Left ventricle myocardium superior (tissue), 1 donor: Measurements from ENCODE around the gene PTPN2. TPM values are rescaled to one million over a fixed set of nuclear protein-coding genes. Genes with fewer than 3 reads are reported as not detected.

Source experiments
- ATAC-seq: fragments of 200-7000 bp; cut with Tn5 transposase; one replicate; pipeline ENCODE4 v1.9.1; 2020; ENCODE audit warnings: mild to moderate bottlenecking, moderate library complexity
- DNase-seq: peaks from one replicate; pipeline ENCODE4 v3.0.0-alpha.2; 2020
- intact Hi-C: fragments of 100-400 bp; cut with micrococcal nuclease; formaldehyde crosslinking; loops from one replicate; pipeline ENCODE4 v1.11.0; 2022
- total RNA-seq: library from RNA; stranded (reverse); fragmentation: NEBNext Ultra II Directional; extraction: Animal tissue kit (Norgen Biotek cat#: 25700); gene quantifications from one replicate; pipeline ENCODE4 v1.2.1, GENCODE V29; 2021
- donor health status: DM: no; HTN: yes; CAD: no; lungs with severe emphysema.

The PTPN2 gene
- total RNA-seq, 1 donor from 2014 or later, result 11.7 TPM

GRCh38 chr18:12839526-12840196 is 44.4 kb downstream of the PTPN2 start:
- intact Hi-C loops, result no loop called here
- peak; percentile 70 for ATAC-seq
- DNase-seq, result no peak

DNA sequence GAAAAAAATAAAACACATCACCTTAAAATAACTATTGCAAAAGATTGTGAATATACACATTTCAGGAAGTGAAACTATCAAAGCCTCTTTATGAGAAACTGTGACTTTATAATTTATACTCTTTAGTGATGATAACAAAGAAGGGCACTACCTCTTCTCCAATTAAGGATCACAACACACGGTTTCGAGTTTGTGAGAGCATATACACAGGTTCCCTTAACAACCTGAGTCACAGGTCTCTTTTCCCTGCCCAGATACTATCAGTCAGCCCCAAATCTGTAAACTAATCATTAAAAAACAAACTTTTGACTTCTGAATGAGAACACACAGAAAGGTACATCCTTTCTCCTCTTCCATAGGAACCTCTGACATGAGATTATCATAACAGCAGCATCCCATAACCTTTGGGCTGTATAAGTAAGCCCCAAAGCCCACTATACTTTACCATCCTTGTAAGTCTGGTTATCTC is 44.9 kb downstream of the PTPN2 start:
- ATAC-seq (peak; percentile 39), DNase-seq (no peak)
- intact Hi-C loops, result no loop called here

DNA sequence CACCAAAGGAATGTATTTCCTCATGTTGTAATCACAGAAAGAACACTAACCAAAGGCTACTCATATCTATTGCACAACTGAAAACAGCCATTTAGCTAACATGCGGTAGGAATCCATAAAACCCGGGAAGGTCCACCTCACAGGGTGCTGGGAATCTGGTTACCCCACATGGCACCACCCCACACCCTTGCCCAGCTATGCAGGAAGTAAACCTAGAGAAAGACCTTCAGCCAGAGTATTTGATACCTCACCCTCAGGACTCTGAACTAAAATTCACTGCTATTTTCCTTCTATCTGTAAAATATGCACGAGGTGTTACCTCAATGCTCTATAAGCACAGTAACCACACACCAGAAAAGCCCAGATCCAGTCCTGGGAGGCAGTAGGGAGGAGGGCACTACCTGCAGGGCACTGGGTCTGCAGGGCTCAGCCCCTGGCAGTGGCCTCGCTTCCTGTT is 45.8 kb downstream of the PTPN2 start:
- ATAC-seq (peak; percentile 67), DNase-seq (no peak)
- intact Hi-C loops, result no loop called here

GRCh38 chr18:12837747-12838146 is 46.3 kb downstream of the PTPN2 start:
- intact Hi-C loops, result no loop called here
- ATAC-seq, result no peak
- no peak for DNase-seq

- intact Hi-C loops, result no loop called here
- ATAC-seq, result no peak
- no peak for DNase-seq
These were observed 47.5 kb downstream of the PTPN2 start for GRCh38 chr18:12836551-12836950.

DNA sequence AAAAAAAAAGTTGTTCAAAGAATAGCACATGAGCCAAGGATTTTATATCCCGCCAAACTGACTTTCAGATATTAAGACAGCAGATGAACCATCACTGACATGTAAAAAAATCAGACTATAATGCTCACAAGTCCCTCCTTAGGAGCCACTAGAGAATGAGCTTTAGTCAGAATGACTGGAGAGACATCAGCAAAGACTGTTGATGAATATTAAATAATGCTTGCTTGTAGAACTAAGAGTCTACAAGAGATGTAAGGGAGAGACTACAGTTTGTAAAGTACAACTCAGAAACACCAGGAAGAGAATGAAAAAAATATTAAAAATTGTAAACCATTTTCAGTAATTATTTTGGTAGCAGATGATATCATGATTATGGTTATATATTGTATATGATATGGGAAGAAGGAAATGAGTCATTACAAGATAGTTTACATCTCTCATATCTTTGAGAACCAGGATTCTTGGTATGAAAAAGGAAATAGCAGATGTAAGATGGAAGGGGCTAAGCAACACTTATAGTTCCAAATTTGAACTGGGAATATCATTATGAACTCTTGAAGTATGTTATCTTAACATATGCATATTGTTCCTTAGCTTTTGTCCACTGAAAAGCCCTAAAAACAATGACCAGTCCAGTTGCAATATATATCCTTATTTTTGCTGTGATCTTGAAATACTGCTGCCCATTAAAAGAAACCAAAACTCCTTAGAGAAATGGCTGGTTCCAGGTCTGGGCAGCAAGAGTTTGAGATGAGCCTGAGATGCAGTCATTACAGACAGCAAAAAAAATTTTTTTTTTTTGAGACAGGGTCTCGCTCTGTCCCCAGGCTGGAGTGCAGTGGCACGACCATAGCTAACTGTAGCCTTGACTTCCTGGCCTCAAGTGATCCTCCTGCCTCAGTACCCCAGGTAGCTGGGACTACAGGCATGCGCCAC is 55.7 kb downstream of the PTPN2 start:
- ATAC-seq (no peak), DNase-seq (no peak)
- intact Hi-C loops, result no loop called here

DNA sequence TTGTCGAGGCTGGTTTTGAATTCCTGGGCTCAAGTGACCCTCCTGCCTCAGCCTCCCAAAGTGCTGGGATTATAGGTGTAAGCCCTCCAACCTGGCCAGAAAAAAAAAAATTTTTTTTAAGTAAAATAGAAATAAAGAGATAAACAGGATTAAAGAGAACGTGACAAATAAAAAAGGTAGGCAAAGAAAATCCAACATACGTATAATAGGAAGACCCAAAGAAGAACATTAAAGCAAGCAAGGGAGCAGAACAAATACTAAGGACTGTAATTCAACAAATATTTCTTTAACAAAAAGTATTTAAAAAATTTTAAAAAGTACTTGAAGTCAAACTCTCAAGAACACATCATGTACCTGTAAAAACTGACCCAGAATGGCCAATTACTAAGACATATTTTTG is 56.4 kb downstream of the PTPN2 start:
- ATAC-seq (no peak), DNase-seq (no peak)
- intact Hi-C loops, result no loop called here

DNA sequence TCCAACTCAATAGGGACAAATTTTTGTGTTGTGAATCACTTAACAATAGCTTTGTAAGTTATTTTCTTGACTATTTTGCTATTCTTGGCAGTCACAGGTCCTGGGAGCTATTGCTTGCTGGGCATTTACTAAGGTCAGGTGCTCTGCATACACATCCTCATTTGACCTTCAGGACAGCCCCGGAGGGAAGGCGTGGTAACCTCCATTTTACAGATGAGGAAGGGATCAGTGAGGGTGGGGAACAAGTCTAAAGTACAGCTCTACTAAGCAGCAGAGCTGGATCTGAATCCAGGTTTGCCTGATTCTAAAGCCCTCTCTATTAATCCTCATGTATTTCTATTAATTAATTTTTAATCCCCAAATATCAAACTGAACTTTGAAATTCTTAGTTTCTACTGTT is 58.8 kb downstream of the PTPN2 start:
- DNase-seq, result no peak
- intact Hi-C loops, result no loop called here
- no peak for ATAC-seq

DNA sequence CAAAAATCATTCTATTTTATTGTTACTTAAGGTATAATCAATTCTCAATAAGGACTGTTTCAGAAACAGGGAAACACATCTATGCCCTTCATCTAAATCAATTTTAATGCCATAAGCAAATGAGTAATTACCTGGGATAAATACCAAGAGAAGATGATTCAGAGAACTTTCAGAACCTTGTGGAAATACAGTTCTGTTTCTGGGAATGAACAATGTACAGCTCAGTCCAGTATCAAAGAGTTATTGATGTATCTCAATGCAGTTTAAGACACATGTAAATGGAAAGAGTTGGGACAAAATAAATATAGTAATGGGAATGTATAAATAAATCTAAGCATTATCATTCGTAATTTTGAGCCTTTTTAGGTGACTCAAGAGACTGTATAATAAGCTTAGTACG is 60.1 kb downstream of the PTPN2 start:
- ATAC-seq (no peak), DNase-seq (no peak)
- intact Hi-C loops, result no loop called here

- DNase-seq, result no peak
- no peak for ATAC-seq
- intact Hi-C loops, result no loop called here
These were observed 62.6 kb downstream of the PTPN2 start for GRCh38 chr18:12821408-12821807.

DNA sequence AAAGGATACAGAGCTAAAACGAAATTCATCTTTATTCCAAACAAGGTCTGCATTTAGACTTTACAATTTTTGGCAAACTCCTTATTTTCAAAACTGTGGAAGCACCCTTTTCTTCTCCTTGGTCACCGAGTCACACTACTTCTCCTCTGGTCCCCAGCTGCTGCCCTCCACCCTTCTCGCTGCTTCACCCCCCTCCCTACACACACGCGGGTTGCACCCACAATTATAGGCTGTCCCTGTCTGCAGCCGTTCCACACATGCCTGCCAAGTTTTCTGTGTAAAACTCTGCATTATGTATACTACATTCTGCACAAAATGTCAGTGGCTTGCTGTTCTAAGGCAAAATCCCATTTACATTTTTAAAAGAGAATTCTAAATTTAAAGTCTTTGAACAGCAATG is 63.5 kb downstream of the PTPN2 start:
- no peak for ATAC-seq
- intact Hi-C loops, result no loop called here
- no peak for DNase-seq

DNA sequence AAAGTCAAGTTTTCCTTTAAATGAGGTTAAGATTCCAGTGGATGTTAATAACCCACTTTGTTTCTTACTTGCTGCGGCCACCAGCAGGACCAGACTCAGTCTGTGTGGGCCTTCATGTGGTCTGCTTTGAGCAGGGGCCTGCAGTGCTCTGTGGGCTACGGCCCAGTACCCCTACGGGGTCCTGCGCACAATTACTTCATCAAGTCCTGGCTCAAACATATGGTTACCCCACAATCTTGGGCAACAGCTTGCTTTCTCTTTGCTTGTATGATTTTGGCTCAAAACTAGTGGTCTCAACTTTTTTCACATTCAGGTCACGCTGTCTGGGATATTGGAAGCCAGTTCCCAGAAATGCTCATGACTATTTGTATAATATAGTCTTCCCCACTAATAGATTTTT is 64.2 kb downstream of the PTPN2 start:
- intact Hi-C loops, result no loop called here
- no peak for ATAC-seq
- DNase-seq, result no peak

GRCh38 chr18:12819322-12819721 is 64.7 kb downstream of the PTPN2 start:
- no peak for ATAC-seq
- intact Hi-C loops, result no loop called here
- no peak for DNase-seq

GRCh38 chr18:12818243-12818642 is 65.8 kb downstream of the PTPN2 start:
- intact Hi-C loops, result no loop called here
- ATAC-seq (no peak), DNase-seq (no peak)

GRCh38 chr18:12816451-12816850 is 67.6 kb downstream of the PTPN2 start:
- ATAC-seq, result no peak
- no peak for DNase-seq
- intact Hi-C loops, result no loop called here

DNA sequence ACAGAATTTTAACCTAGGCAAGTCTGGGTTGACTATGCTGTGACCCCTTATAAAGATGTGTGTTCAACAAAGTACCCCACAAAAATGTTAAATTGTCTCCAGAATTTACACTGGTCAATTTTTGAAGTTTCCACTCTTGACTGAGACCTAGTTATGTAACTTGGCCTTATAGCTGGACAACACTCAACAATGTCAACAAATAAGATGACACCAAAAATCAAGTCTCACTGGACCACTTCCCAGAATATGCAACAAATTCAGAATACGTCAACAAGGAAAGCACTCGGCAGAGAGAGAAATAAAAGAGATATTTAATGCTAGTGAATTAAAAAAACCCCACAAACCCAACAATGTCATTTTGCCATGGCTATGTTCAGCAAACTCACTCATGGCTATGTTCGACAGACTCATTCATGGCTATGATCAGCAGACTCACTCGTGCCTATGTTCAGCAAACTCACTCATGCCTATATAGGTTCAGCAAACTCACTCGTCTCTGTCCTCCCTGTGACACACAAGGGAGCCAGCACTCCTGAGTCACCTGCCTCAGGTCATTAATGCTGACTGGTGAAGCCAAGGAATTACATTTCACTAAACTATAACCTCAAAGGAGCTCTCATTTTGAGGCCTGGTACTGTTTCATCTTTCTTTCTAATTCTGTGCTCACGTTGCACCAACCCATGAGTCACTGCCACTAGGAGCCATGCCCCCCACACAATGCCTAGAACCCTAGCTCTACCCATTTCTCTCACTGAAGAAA is 72.7 kb downstream of the PTPN2 start:
- intact Hi-C loops, result no loop called here
- ATAC-seq, result no peak
- no peak for DNase-seq

- ATAC-seq, result no peak
- DNase-seq, result no peak
- intact Hi-C loops, result no loop called here
These were observed 80.7 kb downstream of the PTPN2 start for GRCh38 chr18:12803069-12803936.

GRCh38 chr18:12802538-12802937 is 81.5 kb downstream of the PTPN2 start:
- intact Hi-C loops, result no loop called here
- ATAC-seq, result no peak
- no peak for DNase-seq

DNA sequence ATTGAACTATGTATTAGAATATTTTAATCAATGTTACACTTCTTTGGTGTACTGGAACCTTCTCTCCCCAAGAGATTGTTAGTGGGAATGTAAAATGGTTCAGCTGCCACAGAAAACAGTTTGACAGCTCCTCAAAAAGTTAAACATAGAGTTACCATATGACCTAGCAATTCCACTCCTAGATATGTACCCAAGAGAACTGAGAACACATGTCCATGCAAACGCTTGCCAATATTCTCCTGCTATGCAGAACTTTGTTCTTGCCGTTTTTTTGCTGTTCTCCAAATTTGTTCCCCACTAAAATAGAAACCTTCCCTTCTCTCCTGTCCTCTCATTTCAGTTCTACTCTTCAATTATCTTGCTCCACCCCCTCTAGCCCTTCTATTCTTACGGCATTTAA is 87.6 kb downstream of the PTPN2 start:
- no peak for ATAC-seq
- intact Hi-C loops, result no loop called here

More for the DNA sequence above, 87.6 kb downstream of the PTPN2 start:
- DNase-seq, result no peak
